Gastroesophageal sphincter (tissue), 3 donors: ENCODE measurements around the gene SSC4D.

Experiments
- CTCF ChIP-seq, 4 experiments: fragments of 200-600 bp in 2 of 4; fragments of 450-650 bp in 2 of 4; sonication (generic) in 1 of 4; IDR thresholded peaks; one replicate each; pipeline ENCODE4 v1.5.1; 2017 to 2019; ENCODE audit warnings: antibody characterized with exemption in 4 of 4, mild to moderate bottlenecking in 2 of 4, moderate library complexity in 2 of 4
- POLR2A ChIP-seq, 2 donors: fragments of 450-650 bp; IDR thresholded peaks; one replicate each; pipeline ENCODE4 v1.6.1; 2017; ENCODE audit warnings: antibody characterized with exemption in 2 of 2, mild to moderate bottlenecking in 2 of 2, moderate library complexity in 1 of 2

GRCh38 chr7:76428868-76429805 is 19.6 kb upstream of the SSC4D start:
- TF ChIP-seq POLR2A (IDR thresholded peaks at IDR 0.05) (no peak), CTCF (IDR thresholded peaks at IDR 0.05) (no peak)
